ENCODE results near the gene ARHGEF10L.

GRCh38 chr1:17743925-17744324, 204.4 kb downstream of the ARHGEF10L start:
- TF ChIP-seq CTCF (conservative IDR thresholded peaks at IDR 0.05; ENCODE audit: low read depth, low read length) (no peak), EZH2 (IDR thresholded peaks at IDR 0.05; ENCODE audit: borderline replicate concordance, low read depth, low read length, poor library complexity, severe bottlenecking) (no peak)
